K562 (cell line): Measurements from ENCODE around the gene GIPR. TPM values are rescaled to one million over a fixed set of nuclear protein-coding genes. Genes with fewer than 3 reads are reported as not detected.
A peak's percentile ranks its signal among the peaks of the same experiment; 100 is the strongest.

Experiments
- CSDE1 ChIP-seq, 2 experiments: fragments of 450-650 bp; IDR thresholded peaks; 2 replicates each; pipeline ENCODE4 v1.6.1; 2016; ENCODE audit warnings: mild to moderate bottlenecking in 1 of 2
- CTCFL ChIP-seq: IDR thresholded peaks from 2 replicates; pipeline ENCODE4 v1.6.1; 2011; ENCODE audit warnings: borderline replicate concordance, low read depth, mild to moderate bottlenecking, moderate library complexity, low read length; ENCODE audit not compliant: insufficient read depth, poor library complexity, severe bottlenecking
- EGR1 ChIP-seq: fragments of 450-650 bp; conservative IDR thresholded peaks from 2 replicates; pipeline ENCODE4 v1.6.1; 2017; ENCODE audit warnings: mild to moderate bottlenecking
- HSF4 ChIP-seq: fragments of 250-450 bp; sonication (Bioruptor Pico); IDR thresholded peaks from 2 replicates; pipeline ENCODE4 v2.1.2; 2022; ENCODE audit warnings: mild to moderate bottlenecking, moderate library complexity, borderline replicate concordance
- NFIX ChIP-seq: fragments of 250-450 bp; sonication (Bioruptor Pico); IDR thresholded peaks from 2 replicates; pipeline ENCODE4 v1.4.0; 2020; ENCODE audit warnings: low read depth, mild to moderate bottlenecking, moderate library complexity
- PHB2 ChIP-seq: fragments of 450-650 bp; IDR thresholded peaks from 2 replicates; pipeline ENCODE4 v1.6.1; 2017; ENCODE audit warnings: low read depth
- SOX6 ChIP-seq: fragments of 450-650 bp; IDR thresholded peaks from 2 replicates; pipeline ENCODE4 v1.6.1; 2014; ENCODE audit warnings: mild to moderate bottlenecking
- TBP ChIP-seq: optimal IDR thresholded peaks from 2 replicates; pipeline ENCODE3; 2011; ENCODE audit warnings: low read depth, low read length, improper control_type of control experiment
- THRAP3 ChIP-seq: fragments of 450-650 bp; IDR thresholded peaks from 2 replicates; pipeline ENCODE4 v1.6.1; 2016; ENCODE audit warnings: mild to moderate bottlenecking, inconsistent platforms, borderline replicate concordance
- ZBTB40 ChIP-seq, 2 experiments: fragments of 450-650 bp in 1 of 2; sonication (generic) in 1 of 2; formaldehyde crosslinking in 1 of 2; IDR thresholded peaks; 2 replicates each; pipeline versions ENCODE4 v1.7.1 to v1.9.0; 2016 to 2022; ENCODE audit warnings: inconsistent platforms in 1 of 2, mild to moderate bottlenecking in 1 of 2, missing genetic modification reagents in 1 of 2
- ZBTB43 ChIP-seq: sonication (generic); formaldehyde crosslinking; IDR thresholded peaks from 2 replicates; pipeline ENCODE4 v1.8.0; 2023; ENCODE audit warnings: mild to moderate bottlenecking, missing genetic modification reagents
- ZNF384 ChIP-seq: IDR thresholded peaks from 2 replicates; pipeline ENCODE4 v1.6.1; 2012; ENCODE audit warnings: low read depth, low read length, improper control_type of control experiment
- ZNF395 ChIP-seq: fragments of 200-800 bp; sonication (Bioruptor generic); IDR thresholded peaks from 2 replicates; pipeline ENCODE4 v1.6.1; 2017; ENCODE audit warnings: missing genetic modification characterization, missing compliant biosample characterization
- polyA plus RNA-seq, 8 experiments: library from polyadenylated mRNA; depleted of rRNA in 4 of 8; stranded (reverse) in 5 of 8; unstranded in 3 of 8; fragments of >200 nt; fragmentation: Nextera tagmentation in 2 of 8; fragmentation: Illumina TruSeq in 1 of 8; extraction: Ambion mirVana in 2 of 8; extraction: Trizol in 1 of 8; gene quantifications; 2 replicates each; pipeline versions ENCODE4 v1.2.1 to v1.2.3, GENCODE V29; 2011 to 2014; ENCODE audit warnings: inconsistent platforms in 1 of 8, missing spikeins in 1 of 8
- total RNA-seq, 7 experiments: library from RNA; depleted of rRNA in 6 of 7; stranded (reverse); fragments of >200 nt in 6 of 7; fragmentation: Illumina TruSeq in 2 of 7; extraction: Trizol in 2 of 7; gene quantifications; 2 replicates each; pipeline versions ENCODE4 v1.2.1 to v1.2.3, GENCODE V29; 2011 to 2021; ENCODE audit warnings: low replicate concordance in 1 of 7

GIPR gene
- total and polyA plus RNA-seq, 9 of the 15 experiments (the other 6 are each of a cell fraction or from before 2014, with no cell fraction given): 2.2 to 26.8 (median 12.7) TPM

GRCh38 chr19:45681391-45682015 is 13.5 kb downstream of the GIPR start (continued):
- 0 out of 2 replicates have a peak, but pooled peaks have one; percentile 17 for TF ChIP-seq ZBTB40 (IDR thresholded peaks at IDR 0.05)
- TF ChIP-seq ZBTB40 (CRISPR knock-in tag; IDR thresholded peaks at IDR 0.05): no peak
- no peak for TF ChIP-seq ZBTB43 (CRISPR knock-in tag)
- peak; percentile 36; the same call in 1 of the 2 replicates for TF ChIP-seq THRAP3
- no peak; the same call in 1 of the 2 replicates for TF ChIP-seq ZNF384
- no peak for TF ChIP-seq HSF4
- peak; percentile 78 for TF ChIP-seq EGR1
- peak; percentile 22 for TF ChIP-seq CTCFL
- no peak for TF ChIP-seq TBP
- TF ChIP-seq NFIX: no peak
- TF ChIP-seq ZNF395: no peak
- TF ChIP-seq CSDE1 (IDR thresholded peaks at IDR 0.05): no peak
- peak; percentile 29; the same call in 1 of the 2 replicates for TF ChIP-seq SOX6
- no peak for TF ChIP-seq PHB2
